GM12873 (cell line): ENCODE data around the gene FBL.

Experiments
- TF ChIP-seq, protein P1 (sequence below): IDR thresholded peaks from 2 replicates; pipeline ENCODE4 v1.5.1; 2012; ENCODE audit warnings: low read depth, mild to moderate bottlenecking, moderate library complexity, low read length, control low read depth; ENCODE audit not compliant: insufficient read depth; ENCODE audit errors: missing control alignments

FBL gene

DNA sequence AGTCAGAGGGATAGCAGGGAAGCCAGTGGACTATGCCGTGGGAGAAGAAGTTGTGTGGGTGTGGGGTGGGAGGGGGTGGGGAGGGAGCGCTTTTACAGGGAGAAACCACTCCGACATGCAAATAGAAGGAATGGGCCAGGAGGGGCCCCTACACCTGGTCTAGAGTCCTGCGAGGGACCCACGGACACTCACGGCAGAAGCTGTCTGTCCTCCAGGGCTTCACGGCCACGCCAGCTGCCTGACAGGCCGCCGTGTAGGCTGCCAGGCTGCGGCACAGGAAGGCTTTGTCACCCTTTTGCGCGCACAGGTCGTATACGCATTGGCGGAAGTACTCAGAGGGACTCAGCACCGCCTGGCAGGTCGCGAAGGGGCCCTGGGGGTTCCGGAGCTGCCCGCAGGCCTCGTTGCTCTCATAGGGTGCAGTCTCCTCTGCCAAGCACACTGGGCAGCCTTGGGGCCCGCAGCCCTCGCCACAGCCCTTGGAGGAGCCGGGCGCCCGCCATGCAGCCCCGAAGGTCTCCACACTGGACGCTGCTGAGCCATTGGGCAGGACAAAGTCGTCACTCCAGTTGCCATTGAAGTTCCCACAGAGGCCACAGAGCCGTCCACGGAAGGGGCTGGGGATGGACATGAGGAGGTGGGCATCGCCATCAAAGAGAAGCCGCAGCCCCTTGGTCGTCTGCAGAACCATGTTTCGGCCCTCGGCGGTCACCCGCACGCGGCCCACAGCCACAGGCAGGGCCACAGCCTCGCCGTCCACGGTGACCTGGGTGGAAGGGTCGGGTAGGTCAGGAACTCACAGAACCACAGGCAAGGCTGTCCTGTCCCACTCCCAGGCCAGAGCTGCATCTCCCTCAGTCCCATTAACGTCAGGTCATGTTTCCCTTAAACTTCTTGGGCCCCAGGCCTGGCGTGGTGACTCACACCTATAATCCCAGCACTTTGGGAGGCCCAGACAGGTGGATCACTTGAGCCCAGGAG, 26.0 kb upstream of the FBL start:
- TF ChIP-seq, protein P1, sequence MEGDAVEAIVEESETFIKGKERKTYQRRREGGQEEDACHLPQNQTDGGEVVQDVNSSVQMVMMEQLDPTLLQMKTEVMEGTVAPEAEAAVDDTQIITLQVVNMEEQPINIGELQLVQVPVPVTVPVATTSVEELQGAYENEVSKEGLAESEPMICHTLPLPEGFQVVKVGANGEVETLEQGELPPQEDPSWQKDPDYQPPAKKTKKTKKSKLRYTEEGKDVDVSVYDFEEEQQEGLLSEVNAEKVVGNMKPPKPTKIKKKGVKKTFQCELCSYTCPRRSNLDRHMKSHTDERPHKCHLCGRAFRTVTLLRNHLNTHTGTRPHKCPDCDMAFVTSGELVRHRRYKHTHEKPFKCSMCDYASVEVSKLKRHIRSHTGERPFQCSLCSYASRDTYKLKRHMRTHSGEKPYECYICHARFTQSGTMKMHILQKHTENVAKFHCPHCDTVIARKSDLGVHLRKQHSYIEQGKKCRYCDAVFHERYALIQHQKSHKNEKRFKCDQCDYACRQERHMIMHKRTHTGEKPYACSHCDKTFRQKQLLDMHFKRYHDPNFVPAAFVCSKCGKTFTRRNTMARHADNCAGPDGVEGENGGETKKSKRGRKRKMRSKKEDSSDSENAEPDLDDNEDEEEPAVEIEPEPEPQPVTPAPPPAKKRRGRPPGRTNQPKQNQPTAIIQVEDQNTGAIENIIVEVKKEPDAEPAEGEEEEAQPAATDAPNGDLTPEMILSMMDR, result no peak

DNA sequence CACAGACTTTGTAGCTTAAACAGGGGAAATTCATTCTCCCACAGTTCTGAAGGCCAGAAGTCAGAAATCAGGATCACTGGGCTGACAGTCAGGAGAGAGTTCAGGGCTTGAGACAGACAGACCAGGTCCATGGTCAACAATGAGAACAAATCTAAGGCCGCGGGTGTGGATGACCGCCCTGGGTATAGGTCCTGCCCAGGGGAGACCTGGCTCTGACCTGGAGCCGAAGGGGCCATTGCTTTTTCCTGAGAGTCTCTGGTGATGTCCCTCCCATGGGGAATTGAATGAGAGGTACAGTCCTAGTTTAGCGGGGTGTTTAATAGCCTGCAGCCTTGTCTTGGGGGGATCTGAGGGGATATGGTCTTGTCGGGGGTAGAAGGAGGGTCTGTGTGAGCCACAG, 25.2 kb upstream of the FBL start:
- TF ChIP-seq, protein P1, result no peak

DNA sequence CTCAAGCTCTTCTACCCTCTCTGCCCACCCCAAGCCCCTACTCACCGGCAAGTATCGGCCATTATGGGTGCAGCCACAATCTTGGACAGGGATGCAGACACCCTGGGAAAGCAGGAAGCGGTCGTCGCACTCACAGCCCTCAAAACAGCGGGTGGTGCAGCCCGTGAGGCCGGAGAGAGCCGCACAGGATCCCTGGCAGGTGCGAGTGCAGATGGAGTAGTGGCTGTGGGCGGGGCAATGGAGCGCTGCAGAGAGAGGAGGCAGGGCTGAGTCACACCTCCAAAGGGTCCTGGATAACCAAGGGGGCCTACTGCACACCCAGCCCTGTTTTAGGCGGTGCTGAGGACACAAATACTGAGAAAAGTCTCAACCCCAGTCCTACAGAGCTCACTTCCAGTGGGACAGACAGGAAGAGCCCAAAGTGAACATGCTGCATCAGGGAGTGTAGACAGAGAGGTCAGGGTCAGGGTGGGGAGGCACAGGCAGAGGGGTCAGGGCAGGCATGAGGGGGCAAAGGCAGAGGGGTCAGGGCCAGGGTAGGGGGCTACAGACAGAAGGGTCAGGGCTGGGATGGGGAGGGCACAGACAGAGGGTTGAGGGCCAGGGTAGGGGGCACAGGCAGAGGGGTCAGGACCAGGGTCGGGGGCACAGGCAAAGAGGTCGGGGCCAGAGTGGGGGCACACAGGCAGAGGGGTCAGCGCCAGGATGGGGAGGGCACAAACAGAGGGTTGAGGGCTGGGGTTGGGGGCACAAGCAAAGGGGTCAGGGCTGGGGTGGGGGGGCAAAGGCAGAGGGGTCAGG, 24.2 kb upstream of the FBL start:
- TF ChIP-seq, protein P1, result no peak

DNA sequence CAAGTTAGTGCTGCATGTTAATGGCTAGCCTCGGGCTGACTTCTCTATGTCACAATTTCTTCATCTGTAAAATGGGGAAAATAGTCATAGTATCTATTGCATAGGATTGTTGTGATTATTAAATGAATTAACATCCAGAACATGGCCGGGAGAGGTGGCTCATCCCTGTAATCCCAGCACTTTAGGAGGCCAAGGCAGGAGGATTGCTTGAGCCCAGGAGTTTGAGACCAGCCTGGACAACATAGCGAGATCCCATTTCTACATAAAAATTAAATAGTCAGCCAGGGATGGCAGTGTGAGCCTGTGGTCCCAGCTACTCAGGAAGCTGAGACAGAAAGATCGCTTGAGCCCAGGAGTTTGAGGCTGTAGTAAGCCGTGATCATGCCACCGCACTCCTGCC, 21.8 kb upstream of the FBL start:
- TF ChIP-seq, protein P1, result no peak

DNA sequence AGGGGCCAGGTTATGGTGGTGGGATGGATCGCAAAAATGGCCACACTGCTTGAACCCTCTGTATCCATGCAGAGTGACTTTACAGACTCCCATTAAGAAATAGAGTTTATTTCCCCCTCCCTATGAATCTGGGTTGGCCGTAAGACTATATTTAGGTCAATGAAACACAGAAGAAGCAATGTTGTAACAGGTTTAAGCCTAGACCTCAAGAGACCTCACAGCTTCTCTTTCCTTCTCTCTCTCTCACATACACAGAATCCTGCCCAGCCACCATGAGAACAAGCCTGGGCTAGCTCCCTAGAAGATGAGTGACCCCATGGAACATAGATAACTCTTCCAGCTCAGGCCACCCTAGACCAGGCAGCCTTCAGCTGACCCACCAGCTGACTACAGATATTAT, 21.0 kb upstream of the FBL start:
- TF ChIP-seq, protein P1, result no peak

DNA sequence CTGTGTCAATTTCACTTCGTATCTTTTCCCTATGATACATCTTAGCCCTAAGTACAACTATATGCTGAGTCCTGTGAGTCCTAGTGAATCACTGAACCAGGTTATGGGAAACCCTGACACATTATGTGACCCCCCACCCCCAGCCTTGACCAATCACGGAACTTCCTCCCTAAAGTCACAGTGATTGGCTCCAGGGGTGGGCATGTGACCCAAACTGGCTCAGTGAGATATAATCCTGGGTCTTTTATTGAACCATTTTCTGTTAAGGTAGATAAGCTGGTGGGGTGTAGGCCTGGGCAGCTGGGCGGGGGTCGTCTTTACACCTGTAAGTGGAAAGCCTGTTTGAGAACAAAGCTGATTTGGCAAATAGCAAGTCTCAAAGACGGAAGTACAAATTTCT, 19.8 kb upstream of the FBL start:
- TF ChIP-seq, protein P1, result no peak

DNA sequence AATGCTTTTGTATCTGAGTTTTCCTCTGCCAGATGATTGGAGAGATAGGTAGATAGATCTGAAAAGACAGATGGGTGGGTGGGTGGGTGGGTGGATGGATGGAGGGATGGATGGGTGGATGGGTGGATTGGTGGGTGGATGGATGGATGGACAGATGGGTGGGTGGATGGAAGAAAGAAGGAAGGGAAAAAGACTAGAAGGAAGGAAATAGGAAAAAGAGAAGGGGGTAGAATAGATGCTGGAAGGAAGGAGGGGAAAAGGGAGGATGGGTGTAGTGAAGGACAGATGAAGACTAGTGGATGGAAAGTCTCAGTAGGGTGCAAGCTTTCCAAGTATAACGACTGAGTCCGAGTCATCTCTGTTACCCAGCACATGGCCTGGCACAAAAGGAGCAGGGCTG, 19.0 kb upstream of the FBL start:
- TF ChIP-seq, protein P1, result no peak
